ENCODE data around the gene GAS7. TPM values are rescaled to one million over a fixed set of nuclear protein-coding genes. Genes with fewer than 3 reads are reported as not detected.

The GAS7 gene
- total and polyA plus RNA-seq, 2 experiments from 2014 or later = 1.9 to 10.7 TPM

DNA sequence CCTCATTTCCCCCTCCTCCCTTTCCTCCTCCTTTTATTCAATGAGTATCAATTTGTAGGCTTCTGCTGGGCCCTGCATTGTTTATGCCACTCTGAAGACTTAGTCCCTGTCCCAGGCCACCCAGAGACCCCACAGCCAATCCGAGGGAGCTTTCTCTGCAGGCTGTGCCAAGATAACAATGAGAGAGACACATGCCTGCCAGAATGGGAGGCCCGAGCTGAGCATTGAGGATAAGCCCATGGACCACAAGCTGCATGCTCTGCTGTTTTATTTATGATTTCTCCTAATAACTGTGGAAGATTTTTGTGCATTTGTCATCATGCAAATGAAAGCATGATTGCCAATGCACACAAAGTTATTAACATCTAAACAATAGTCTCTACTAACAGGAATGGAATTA, 296.3 kb downstream of the GAS7 start:
- no peak overlapping the region for H3K4me3 ChIP-seq
- no peak overlapping the region for H3K27ac ChIP-seq (ENCODE audit: low read depth)
- no peaks in the 10 kb centered on the region for H3K4me1 ChIP-seq (ENCODE audit: insufficient read depth)
- no peak overlapping the region for H3K4me2 ChIP-seq
- H3K79me2 ChIP-seq (replicated peaks; ENCODE audit: insufficient read depth) = no peaks in the 10 kb centered on the region
- H3K4me3 Mint-ChIP-seq = no peak overlapping the region
- H4K20me1 ChIP-seq (replicated peaks; ENCODE audit: insufficient read depth) = no peaks in the 10 kb centered on the region
- no peaks in the 10 kb centered on the region for H3K9me2 ChIP-seq (ENCODE audit: insufficient read depth)
- ATAC-seq (peak; percentile 27; the same call in 1 of the 3 replicates), DNase-seq (ENCODE audit: low spot score) (no peak)
- H3K27ac Mint-ChIP-seq = no peak overlapping the region
- no peaks in the 10 kb centered on the region; the same call in 1 of the 2 replicates for H3K36me3 ChIP-seq (ENCODE audit: insufficient read depth)
- peaks cover 6% of the 10 kb centered on the region for H3K4me1 Mint-ChIP-seq
- TF ChIP-seq, protein P1, sequence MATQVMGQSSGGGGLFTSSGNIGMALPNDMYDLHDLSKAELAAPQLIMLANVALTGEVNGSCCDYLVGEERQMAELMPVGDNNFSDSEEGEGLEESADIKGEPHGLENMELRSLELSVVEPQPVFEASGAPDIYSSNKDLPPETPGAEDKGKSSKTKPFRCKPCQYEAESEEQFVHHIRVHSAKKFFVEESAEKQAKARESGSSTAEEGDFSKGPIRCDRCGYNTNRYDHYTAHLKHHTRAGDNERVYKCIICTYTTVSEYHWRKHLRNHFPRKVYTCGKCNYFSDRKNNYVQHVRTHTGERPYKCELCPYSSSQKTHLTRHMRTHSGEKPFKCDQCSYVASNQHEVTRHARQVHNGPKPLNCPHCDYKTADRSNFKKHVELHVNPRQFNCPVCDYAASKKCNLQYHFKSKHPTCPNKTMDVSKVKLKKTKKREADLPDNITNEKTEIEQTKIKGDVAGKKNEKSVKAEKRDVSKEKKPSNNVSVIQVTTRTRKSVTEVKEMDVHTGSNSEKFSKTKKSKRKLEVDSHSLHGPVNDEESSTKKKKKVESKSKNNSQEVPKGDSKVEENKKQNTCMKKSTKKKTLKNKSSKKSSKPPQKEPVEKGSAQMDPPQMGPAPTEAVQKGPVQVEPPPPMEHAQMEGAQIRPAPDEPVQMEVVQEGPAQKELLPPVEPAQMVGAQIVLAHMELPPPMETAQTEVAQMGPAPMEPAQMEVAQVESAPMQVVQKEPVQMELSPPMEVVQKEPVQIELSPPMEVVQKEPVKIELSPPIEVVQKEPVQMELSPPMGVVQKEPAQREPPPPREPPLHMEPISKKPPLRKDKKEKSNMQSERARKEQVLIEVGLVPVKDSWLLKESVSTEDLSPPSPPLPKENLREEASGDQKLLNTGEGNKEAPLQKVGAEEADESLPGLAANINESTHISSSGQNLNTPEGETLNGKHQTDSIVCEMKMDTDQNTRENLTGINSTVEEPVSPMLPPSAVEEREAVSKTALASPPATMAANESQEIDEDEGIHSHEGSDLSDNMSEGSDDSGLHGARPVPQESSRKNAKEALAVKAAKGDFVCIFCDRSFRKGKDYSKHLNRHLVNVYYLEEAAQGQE (IDR thresholded peaks at IDR 0.05; ENCODE audit: unreplicated experiment) = no peak
- TF ChIP-seq STAT1 (IDR thresholded peaks at IDR 0.05; ENCODE audit: unreplicated experiment) = no peak
- no peak for TF ChIP-seq EZH2phosphoT487 (IDR thresholded peaks at IDR 0.05; ENCODE audit: unreplicated experiment)
- TF ChIP-seq ZNF331 (CRISPR knock-in tag; IDR thresholded peaks at IDR 0.05; ENCODE audit: low read depth) = no peak
- no peak for TF ChIP-seq POLR2AphosphoS5 (IDR thresholded peaks at IDR 0.05; ENCODE audit: low read depth)
- TF ChIP-seq EZH2 (IDR thresholded peaks at IDR 0.05; ENCODE audit: low read depth, unreplicated experiment) = no peak
- no peak for TF ChIP-seq JUNB (IDR thresholded peaks at IDR 0.05; ENCODE audit: unreplicated experiment)
- TF ChIP-seq, protein P2, sequence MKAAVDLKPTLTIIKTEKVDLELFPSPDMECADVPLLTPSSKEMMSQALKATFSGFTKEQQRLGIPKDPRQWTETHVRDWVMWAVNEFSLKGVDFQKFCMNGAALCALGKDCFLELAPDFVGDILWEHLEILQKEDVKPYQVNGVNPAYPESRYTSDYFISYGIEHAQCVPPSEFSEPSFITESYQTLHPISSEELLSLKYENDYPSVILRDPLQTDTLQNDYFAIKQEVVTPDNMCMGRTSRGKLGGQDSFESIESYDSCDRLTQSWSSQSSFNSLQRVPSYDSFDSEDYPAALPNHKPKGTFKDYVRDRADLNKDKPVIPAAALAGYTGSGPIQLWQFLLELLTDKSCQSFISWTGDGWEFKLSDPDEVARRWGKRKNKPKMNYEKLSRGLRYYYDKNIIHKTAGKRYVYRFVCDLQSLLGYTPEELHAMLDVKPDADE (IDR thresholded peaks at IDR 0.05) = no peak
- TF ChIP-seq, protein P3, sequence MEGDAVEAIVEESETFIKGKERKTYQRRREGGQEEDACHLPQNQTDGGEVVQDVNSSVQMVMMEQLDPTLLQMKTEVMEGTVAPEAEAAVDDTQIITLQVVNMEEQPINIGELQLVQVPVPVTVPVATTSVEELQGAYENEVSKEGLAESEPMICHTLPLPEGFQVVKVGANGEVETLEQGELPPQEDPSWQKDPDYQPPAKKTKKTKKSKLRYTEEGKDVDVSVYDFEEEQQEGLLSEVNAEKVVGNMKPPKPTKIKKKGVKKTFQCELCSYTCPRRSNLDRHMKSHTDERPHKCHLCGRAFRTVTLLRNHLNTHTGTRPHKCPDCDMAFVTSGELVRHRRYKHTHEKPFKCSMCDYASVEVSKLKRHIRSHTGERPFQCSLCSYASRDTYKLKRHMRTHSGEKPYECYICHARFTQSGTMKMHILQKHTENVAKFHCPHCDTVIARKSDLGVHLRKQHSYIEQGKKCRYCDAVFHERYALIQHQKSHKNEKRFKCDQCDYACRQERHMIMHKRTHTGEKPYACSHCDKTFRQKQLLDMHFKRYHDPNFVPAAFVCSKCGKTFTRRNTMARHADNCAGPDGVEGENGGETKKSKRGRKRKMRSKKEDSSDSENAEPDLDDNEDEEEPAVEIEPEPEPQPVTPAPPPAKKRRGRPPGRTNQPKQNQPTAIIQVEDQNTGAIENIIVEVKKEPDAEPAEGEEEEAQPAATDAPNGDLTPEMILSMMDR (conservative IDR thresholded peaks at IDR 0.05; ENCODE audit: low read depth in 2 of 2) = no peak
- TF ChIP-seq, protein P4, sequence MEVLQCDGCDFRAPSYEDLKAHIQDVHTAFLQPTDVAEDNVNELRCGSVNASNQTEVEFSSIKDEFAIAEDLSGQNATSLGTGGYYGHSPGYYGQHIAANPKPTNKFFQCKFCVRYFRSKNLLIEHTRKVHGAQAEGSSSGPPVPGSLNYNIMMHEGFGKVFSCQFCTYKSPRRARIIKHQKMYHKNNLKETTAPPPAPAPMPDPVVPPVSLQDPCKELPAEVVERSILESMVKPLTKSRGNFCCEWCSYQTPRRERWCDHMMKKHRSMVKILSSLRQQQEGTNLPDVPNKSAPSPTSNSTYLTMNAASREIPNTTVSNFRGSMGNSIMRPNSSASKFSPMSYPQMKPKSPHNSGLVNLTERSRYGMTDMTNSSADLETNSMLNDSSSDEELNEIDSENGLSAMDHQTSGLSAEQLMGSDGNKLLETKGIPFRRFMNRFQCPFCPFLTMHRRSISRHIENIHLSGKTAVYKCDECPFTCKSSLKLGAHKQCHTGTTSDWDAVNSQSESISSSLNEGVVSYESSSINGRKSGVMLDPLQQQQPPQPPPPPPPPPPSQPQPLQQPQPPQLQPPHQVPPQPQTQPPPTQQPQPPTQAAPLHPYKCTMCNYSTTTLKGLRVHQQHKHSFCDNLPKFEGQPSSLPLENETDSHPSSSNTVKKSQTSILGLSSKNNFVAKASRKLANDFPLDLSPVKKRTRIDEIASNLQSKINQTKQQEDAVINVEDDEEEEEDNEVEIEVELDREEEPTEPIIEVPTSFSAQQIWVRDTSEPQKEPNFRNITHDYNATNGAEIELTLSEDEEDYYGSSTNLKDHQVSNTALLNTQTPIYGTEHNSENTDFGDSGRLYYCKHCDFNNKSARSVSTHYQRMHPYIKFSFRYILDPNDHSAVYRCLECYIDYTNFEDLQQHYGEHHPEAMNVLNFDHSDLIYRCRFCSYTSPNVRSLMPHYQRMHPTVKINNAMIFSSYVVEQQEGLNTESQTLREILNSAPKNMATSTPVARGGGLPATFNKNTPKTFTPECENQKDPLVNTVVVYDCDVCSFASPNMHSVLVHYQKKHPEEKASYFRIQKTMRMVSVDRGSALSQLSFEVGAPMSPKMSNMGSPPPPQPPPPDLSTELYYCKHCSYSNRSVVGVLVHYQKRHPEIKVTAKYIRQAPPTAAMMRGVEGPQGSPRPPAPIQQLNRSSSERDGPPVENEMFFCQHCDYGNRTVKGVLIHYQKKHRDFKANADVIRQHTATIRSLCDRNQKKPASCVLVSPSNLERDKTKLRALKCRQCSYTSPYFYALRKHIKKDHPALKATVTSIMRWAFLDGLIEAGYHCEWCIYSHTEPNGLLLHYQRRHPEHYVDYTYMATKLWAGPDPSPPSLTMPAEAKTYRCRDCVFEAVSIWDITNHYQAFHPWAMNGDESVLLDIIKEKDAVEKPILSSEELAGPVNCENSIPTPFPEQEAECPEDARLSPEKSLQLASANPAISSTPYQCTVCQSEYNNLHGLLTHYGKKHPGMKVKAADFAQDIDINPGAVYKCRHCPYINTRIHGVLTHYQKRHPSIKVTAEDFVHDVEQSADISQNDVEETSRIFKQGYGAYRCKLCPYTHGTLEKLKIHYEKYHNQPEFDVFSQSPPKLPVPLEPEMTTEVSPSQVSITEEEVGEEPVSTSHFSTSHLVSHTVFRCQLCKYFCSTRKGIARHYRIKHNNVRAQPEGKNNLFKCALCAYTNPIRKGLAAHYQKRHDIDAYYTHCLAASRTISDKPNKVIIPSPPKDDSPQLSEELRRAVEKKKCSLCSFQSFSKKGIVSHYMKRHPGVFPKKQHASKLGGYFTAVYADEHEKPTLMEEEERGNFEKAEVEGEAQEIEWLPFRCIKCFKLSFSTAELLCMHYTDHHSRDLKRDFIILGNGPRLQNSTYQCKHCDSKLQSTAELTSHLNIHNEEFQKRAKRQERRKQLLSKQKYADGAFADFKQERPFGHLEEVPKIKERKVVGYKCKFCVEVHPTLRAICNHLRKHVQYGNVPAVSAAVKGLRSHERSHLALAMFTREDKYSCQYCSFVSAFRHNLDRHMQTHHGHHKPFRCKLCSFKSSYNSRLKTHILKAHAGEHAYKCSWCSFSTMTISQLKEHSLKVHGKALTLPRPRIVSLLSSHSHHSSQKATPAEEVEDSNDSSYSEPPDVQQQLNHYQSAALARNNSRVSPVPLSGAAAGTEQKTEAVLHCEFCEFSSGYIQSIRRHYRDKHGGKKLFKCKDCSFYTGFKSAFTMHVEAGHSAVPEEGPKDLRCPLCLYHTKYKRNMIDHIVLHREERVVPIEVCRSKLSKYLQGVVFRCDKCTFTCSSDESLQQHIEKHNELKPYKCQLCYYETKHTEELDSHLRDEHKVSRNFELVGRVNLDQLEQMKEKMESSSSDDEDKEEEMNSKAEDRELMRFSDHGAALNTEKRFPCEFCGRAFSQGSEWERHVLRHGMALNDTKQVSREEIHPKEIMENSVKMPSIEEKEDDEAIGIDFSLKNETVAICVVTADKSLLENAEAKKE (CRISPR knock-in tag; IDR thresholded peaks at IDR 0.05) = no peak
- no peak for TF ChIP-seq NANOG (IDR thresholded peaks at IDR 0.05; ENCODE audit: borderline replicate concordance)
- TF ChIP-seq ZNF114 (CRISPR knock-in tag; IDR thresholded peaks at IDR 0.05) = no peak
- TF ChIP-seq CREB1 (CRISPR knock-in tag; IDR thresholded peaks at IDR 0.05; ENCODE audit: low read depth) = no peak
- H3K27me3 Mint-ChIP-seq (ENCODE audit: insufficient read depth, low read depth, poor library complexity) = peaks cover 2% of the 10 kb centered on the region
- H2AFZ ChIP-seq = peak overlapping the region; percentile 52
- H3K27me3 ChIP-seq (ENCODE audit: insufficient read depth) = no peaks in the 10 kb centered on the region
- no peaks in the 10 kb centered on the region for H3K9me3 Mint-ChIP-seq
- no peaks in the 10 kb centered on the region for H3F3A ChIP-seq (replicated peaks; ENCODE audit: low read depth)
- H3K36me3 Mint-ChIP-seq (ENCODE audit: low read depth) = no peaks in the 10 kb centered on the region; the same call in 2 of the 3 replicates
